ENCODE results near the gene MRS2.
A peak's percentile ranks its signal among the peaks of the same experiment; 100 is the strongest.
"Not testable (repeated sequence)": the region's sequence is repeated elsewhere in the genome, so short reads cannot be mapped to it uniquely, and the experiment has no call there.

Gene MRS2, protein sequence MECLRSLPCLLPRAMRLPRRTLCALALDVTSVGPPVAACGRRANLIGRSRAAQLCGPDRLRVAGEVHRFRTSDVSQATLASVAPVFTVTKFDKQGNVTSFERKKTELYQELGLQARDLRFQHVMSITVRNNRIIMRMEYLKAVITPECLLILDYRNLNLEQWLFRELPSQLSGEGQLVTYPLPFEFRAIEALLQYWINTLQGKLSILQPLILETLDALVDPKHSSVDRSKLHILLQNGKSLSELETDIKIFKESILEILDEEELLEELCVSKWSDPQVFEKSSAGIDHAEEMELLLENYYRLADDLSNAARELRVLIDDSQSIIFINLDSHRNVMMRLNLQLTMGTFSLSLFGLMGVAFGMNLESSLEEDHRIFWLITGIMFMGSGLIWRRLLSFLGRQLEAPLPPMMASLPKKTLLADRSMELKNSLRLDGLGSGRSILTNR

DNA sequence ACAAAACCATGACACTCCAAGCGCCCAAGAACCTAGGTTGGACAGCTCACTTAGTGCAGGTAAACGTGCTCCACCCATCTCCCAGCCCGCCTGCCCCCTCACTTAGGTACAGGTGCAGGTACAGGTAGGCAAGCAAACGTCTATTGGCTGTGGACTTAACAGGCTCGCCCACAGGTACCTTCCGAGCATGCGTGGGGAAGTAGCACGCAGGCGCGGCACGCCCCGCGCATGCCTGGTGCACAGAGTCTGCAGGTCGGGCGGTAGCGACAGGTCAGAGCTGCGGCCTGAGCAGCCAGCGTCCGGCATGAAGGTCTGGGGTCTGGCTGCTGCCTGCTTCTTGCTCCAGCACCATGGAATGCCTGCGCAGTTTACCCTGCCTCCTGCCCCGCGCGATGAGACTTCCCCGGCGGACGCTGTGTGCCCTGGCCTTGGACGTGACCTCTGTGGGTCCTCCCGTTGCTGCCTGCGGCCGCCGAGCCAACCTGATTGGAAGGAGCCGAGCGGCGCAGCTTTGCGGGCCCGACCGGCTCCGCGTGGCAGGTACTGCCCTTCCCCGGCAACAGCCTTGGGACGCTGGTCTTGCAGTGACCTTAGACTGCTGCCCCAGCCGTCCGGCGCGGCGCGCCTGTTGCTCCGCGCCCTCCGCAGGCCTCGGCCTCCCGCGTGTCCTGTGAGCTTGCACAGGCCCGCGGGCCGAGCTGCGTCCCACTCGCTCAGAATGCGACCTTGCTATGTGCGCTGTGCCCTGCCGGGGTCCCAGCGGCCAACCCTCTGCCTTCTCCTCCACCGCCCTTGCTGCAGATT lies at the start of gene MRS2:
Gene MRS2, plus strand, starts transcription at position 240 of the 804 bp plus-strand sequence. Its CDS starts 111 bp downstream, at position 351.
- DNase-seq, result peak; percentile 85

DNA sequence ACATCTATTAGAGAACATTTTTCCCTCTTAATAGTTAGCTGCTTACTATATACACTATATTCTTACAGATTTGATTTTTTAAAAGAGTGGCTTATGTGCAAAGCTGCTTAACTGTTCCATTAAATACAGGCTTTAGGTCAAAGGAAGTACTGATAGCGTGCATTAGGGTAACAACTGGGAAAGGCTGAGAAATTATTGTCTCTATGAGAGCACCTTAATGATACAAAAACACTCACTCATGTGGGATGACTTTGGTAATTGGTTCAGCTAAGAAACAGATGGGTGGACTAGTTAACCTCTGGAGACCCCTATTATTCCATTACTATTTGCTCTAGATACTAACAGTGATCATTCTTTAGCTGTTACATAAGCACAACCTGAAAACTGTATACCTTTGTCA lies 48.9 kb upstream of the MRS2 start:
- no peak for DNase-seq

DNA sequence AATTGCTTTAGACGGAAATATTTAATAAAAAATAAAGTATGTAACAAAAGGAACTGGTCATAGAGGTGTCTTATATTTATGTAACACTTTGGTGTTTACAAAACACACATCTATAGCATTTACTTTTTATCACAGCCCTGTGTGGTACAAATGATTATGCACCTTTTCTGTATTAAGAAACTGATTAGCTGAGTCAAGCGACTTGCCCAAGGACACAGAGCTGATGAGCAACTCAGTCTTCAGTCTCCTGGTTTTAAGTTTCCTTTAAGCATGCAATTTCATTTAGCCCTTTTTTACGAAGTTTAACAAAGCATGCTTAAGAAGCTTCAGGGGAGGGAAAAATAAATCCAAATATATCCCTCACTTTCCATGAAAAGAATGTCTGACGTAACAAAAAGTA lies 47.3 kb upstream of the MRS2 start:
- no peak for DNase-seq

DNA sequence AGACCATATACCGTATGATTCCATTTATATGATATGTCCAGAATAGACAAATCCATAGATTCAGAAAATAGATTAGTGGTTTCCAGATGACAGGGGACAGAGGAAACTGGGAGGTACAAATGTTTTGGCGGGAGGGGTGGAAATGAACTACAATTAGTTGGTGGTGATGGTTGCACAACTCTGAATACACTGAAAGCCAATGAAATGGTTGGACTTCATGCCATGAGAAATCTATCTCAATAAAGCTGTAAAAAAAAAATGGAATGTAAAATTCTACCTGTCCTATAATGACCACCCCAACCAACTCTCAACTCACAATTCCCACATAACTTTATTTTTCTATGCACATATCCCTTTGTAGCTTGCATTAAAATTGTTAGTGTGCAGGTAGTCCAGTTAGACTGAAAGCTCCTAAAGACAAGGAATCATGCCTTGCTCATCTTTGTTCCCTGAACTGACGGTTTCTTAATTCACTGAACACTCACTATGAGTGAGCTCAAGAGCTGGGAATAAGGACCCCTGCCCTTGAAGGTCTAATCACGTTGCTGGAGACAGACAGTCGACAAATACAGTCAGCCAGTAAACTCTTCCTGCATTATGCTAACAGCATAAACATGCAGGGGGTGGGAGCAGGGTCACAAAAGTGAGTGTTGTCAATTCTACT lies 46.3 kb upstream of the MRS2 start:
- no peak for DNase-seq

DNA sequence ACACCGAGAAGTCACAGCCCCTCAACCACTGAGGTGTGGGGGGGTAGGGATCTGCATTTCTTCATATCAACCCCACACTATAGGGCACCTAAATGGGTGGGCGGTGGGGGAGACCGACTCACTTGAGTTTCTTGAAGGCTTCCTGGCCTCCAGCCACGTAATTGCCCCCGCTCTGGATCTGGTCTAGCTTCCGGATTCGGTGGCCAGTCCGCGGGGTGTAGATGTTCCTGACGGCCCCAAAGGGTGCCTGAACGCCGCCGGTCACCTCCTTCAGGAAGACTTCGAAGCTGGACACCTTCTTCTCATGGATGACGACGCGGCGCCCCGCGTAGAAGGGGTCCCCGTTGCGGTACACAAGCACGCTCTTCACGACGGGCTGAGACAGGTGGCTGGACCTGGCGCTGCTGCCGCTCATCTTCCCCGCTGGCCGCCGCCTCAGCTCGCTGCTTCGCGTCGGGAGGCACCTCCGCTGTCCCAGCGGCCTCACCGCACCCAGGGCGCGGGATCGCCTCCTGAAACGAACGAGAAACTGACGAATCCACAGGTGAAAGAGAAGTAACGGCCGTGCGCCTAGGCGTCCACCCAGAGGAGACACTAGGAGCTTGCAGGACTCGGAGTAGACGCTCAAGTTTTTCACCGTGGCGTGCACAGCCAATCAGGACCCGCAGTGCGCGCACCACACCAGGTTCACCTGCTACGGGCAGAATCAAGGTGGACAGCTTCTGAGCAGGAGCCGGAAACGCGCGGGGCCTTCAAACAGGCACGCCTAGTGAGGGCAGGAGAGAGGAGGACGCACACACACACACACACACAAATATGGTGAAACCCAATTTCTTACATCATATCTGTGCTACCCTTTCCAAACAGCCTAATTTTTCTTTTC lies 45.2 kb upstream of the MRS2 start, which contains the start of gene DCDC2:
Gene DCDC2, minus strand, starts transcription at position 724 of the 883 bp plus-strand sequence. Its CDS starts 309 bp downstream, at position 415.
- peak; percentile 49 for DNase-seq

DNA sequence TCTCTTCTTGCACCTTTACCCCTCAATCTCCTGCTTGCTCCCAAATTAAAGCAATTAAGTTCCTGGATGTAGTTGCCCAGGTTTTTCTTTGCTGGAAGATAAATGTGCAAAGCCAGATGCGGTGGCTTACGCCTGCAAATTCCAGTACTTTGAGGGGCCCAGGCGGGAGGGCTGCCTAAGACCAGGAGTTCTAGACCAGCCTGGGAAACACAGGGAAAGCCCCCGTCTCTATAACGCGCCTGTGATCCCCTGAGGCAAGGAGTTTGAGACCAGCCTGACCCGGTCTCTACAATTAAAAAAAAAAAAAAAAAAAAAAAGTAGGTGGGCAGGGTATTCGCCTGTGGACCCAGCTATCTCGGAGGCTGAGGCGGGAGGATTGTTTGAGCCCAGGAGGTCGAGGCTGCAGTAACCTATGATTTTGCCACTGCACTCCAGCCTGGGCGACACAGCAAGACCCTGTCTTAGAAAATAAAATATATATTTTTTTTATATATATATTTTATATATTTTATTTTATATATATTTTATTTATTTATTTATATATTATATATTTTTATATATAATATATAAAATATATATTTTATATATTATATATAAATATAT lies 44.4 kb upstream of the MRS2 start:
- DNase-seq, result no peak

DNA sequence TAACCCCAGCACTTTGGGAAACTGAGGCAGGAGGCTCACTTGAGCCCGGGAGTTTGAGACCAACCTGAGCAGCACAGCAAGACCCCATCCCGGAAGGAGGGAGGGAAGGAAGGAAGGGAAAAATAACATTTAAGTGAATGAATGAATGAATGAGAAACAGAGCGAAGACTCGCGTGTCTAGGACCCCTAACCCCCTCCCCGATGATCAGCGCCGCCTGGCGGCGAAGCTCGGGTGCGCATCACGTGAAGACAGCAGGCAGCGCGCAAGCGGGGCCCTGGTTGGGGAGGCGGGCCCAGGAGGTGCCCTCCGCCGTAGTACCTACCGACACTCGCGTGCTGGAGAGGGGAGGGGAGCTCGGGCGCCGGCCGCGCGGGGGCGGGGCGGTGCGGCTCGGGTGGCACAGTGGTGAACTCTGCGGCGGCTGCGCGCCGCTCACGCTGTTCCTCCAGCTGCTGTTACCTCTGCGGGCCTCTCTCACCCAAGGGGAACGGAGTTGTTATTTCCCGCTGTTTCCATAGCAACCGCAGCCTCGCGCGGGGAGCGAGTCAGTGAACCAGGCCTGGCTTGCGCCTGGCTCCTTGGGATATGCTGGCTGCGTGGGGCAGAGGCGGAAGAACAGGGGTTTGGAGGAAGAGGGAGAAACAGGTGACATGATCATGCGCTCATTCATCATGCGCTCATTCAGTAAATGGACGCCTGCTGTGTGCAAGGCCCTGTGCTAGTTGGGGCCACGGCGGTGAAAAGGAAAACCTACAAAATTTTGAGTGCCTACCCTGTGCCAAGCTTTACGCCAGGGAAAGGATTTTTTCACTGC lies 42.9 kb upstream of the MRS2 start:
- peak; percentile 80 for DNase-seq

DNA sequence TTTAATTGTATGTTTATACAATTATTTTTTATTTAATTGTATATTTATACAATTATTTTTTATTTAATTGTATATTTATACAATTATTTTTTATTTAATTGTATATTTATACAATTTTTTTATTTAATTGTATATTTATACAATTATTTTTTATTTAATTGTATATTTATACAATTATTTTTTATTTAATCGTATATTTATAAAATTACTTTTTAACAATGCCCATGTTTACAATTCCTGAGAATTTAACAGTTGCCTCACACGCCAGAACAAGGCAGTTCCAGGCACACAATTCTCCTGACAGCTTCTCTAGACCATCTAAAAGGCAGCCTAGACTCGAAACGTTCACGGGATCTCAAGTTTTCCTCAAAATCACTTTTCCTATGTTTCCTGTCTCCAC lies 40.4 kb upstream of the MRS2 start:
- not testable (repeated sequence) for DNase-seq

DNA sequence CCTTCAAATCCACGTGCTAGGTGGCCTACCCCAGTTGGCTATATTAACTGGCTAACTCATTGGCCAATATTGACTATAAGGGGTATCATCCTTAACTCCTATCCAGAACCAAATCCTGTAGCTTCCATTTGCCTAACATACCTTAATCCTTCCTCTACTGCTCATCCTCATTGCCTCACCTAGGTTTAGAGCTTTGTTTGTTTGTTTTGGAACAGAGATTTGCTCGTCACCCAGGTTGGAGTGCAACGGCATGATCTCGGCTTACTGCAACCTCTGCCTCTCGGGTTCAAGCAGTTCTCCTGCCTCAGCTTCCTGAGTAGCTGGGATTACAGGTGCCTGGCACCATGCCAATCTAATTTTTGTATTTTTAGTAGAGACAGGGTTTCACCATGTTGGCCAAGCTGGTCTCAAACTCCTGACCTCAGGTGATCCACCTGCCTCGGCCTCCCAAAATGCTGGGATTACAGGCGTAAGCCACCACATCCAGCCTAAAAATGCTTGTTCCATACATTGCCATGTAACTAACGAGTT lies 37.6 kb upstream of the MRS2 start:
- not testable (repeated sequence) for DNase-seq

DNA sequence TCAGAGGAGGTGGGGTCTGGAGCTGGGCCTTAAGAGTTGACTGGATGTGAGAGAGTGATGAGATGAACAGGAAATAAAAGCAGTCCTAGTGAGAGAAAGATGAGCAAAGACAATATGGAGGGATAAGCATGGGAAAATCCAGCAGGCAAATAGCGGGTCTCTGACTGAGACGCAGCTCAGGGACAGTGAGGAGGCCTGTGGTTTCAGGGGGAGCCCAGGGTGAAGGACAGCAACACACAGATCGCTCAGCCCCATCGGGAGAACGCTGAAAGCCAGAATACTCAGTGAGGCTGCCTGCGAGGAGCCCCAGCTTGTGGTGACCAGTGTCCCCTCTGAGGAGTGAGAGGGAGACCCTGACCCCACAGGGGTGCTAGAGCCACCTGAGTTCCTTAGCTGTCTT lies 28.1 kb upstream of the MRS2 start:
- no peak for DNase-seq

DNA sequence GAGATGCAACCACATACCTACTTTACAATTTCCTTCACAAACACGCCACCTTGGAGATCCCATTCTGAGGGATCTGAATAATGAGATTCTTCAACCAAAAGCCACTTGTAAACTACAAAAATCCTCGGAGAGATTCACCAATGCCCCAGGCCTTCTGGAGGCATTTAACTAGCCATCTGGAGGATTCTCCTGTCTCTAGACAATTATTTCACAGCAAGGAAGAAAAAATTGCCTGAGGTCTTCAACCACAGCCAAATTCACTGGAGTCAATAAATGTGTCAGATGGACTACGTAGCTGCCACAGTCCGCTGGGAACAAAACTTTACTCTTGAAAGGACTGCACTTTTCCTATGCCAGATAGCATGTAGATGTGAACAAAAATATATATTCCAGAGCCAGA lies 25.9 kb upstream of the MRS2 start:
- DNase-seq, result no peak

DNA sequence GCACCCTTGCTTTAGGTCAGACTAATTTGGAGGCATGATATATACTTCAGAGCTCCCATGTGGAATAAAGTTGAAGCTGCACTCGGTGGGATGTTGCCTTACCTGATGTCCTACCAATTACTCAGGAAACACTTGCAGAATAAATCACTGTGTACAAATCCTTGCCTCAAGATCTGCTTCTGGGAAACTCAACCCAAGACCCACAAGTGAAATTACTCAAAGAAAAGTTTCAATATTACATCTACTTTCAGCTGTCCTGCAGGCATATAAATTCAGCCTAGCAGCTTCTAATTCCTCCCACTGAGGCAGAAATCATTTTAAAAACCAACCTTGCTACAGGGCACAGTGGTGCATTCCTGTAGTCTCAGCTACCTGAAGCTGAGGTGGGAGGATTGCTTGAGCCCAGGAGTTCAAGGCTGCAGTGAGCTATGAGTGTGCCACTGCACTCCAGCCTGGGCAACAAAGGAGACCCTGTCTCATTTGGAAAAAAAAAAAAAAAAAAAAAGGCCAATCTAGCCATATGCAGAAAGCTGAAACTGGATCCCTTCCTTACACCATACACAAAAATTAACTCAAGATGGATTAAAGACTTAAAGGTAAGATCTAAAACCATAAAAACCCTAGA lies 24.2 kb upstream of the MRS2 start:
- DNase-seq, result no peak

DNA sequence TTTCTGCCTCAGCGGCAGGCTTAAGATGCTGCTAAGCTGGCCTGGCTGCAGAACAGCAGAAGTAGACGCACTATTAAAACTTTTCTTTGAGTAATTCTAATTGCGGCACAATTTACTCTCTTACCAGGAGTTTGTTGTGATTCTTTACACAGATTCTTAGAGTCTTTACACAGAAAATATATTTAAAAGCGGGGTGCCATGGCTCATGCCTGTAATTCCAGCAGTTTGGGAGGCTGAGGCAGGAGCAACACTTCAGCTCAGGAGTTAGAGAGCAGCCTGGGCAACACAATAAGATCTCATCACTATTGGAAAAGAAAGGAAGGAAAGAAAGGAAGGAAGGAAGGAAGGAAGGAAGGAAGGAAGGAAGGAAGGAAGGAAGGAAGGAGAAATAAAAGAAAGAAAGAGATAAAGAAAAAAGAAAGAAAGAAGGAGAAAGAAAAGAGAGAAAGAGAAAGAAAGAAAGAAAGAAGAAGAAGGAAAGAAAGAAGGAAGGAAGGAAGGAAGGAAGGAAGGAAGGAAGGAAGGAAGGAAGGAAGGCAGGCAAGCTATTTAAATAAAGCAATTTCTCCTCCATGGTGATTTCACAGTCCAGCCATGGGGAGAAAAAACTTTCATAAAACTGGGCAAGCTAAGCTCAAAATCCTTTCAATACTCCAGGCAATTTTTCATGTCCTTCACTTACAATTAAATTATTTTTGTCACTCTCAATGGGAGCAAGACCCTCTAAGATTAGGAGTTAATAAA lies 21.1 kb upstream of the MRS2 start:
- no peak for DNase-seq

DNA sequence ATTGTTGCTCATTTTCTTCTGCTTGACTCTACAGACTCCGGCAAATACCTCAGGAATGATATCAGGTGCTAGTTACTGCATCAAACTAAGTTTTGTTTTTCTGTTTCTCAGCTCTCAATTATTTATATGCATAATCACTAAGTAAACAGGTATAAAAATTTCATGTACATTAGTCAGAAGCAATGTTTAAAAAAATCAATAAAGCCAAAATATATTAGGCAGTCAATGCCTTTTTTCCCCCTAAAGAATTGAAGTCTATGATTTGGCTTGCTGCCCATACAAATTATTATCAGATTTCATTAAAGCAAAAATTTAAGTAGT lies 20.6 kb upstream of the MRS2 start:
- DNase-seq, result no peak

DNA sequence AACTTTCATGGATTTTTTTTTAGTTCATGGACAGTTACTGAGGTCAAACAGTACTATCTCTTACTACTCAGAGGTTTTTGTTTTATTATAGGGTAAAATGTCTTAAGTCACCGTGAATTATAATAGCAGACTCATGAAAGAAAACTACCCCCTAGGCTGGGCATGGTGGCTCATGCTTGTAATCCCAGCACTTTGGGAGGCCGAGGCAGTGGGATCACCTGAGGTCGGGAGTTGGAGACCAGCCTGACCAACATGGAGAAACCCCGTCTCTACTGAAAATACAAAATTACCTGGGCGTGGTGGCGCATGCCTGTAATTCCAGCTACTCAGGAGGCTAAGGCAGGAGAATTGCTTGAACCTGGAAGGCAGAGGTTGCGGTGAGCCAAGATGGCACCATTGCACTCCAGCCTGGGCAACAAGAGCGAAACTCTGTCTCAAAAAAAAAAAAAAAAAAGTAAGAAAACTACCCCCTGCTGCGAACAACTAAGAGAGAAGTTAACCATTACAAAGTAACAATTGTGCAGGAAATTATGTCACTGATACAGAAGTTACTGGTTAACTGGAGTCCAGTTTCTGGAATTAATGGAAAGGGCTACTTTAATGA lies 19.7 kb upstream of the MRS2 start:
- DNase-seq, result not testable (repeated sequence)

DNA sequence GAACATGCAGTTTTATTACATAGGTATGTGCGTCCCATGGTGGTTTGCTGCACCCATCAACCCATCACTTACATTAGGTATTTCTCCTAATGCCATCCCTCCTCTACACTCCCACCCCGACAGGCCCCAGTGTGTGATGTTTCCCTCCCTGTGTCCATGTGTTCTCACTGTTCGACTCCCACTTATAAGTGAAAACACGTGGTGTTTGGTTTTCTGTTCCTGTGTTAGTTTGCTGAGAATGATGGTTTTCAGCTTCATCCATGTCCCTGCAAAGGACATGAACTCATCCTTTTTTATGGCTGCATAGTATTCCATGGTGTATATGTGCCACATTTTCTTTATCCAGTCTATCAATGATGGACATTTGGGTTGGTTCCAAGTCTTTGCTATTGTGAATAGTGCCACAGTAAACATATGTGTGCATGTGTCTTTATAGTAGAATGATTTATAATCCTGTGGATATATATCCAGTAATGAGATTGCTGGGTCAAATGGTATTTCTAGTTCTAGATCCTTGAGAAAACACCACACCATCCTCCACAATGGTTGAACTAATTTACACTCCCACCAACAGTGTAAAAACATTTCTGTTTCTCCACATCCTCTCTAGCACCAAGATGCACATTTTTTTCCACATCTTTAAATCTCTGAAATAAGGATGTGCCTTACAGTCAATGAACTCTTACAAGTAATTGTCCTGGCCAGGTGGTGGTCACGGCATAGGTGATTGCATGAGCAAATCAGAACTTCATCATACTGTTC lies 18.2 kb upstream of the MRS2 start:
- DNase-seq, result not testable (repeated sequence)

DNA sequence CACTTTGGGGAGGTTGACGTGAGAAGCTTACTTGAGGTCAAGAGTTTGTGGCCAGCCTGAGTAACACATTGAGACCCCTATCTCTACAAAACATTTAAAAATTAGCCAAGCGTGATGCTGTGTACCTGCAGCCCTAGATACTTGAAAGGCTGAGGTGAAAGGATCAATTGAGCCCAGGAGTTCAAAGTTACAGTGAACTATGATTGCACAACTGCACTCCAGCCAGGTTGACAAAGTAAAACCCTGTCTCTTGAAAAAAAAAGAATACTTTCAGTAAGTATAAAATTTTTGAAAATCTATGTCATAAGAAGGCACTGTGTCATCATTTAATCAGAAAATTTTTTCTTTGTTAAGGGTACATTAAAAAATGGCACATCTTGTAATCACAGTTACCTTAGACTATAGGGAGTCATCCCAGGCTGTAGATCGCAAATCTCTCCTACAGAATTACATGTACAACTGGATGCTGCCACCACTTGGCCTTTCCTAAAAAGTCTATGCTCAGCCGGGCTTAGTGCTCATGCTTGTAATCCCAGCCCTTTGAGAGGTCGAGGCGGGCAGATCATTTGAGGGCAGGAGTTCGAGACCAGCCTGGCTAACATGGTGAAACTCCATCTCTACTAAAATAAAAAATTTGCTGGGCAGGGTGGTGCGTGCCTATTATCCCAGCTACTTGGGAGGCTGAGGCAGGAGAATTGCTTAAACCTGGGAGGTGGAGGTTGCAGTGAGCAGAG lies 17.0 kb upstream of the MRS2 start:
- no peak for DNase-seq

DNA sequence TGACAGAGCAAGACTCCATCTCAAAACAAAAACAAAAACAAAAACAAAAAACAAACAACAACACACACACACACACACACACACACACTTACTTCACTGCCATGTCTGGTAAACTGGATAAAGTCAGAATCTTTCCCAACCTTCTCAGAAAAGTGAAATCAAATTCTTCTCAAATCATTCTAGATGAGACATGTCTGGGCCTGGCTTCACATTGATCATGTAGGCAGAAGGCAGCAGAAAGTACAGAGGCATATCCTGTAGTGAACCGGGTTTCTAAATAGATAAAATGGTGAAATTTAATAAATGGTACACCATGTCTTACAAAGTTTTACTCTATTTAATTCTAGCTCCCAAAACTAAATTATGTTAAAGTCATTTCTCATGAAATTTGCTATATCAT lies 14.9 kb upstream of the MRS2 start:
- no peak for DNase-seq
